PFSK-1 (cell line): ENCODE results near the gene LATS1.
A peak's percentile ranks its signal among the peaks of the same experiment; 100 is the strongest.

Experiments
- FOXP2 ChIP-seq: optimal IDR thresholded peaks from 2 replicates; pipeline ENCODE3; 2011; ENCODE audit warnings: borderline replicate concordance, control low read depth, inconsistent platforms; ENCODE audit not compliant: insufficient read depth; ENCODE audit errors: extremely low read length, extremely low read depth
- POLR2AphosphoS5 ChIP-seq: IDR thresholded peaks from 2 replicates; pipeline ENCODE4 v1.6.1; 2012; ENCODE audit warnings: low read depth, mild to moderate bottlenecking, control low read depth, low read length, moderate library complexity
- SIN3A ChIP-seq: IDR thresholded peaks from 2 replicates; pipeline ENCODE4 v1.6.1; 2012; ENCODE audit warnings: mild to moderate bottlenecking, low read length, moderate library complexity, borderline replicate concordance; ENCODE audit not compliant: insufficient read depth
- TAF1 ChIP-seq: IDR thresholded peaks from 2 replicates; pipeline ENCODE4 v1.6.1; 2012; ENCODE audit warnings: low read length, control low read depth, borderline replicate concordance; ENCODE audit not compliant: insufficient read depth
- TF ChIP-seq, protein P1 (sequence below), 2 experiments: IDR thresholded peaks; 2 replicates each; pipeline versions ENCODE4 v1.6.1 to v1.8.0; 2011 to 2012; ENCODE audit warnings: low read depth in 2 of 2, low read length in 2 of 2, control low read depth in 1 of 2, inconsistent platforms in 1 of 2, mild to moderate bottlenecking in 1 of 2, moderate library complexity in 1 of 2; ENCODE audit not compliant: insufficient read depth in 1 of 2

Gene LATS1

DNA sequence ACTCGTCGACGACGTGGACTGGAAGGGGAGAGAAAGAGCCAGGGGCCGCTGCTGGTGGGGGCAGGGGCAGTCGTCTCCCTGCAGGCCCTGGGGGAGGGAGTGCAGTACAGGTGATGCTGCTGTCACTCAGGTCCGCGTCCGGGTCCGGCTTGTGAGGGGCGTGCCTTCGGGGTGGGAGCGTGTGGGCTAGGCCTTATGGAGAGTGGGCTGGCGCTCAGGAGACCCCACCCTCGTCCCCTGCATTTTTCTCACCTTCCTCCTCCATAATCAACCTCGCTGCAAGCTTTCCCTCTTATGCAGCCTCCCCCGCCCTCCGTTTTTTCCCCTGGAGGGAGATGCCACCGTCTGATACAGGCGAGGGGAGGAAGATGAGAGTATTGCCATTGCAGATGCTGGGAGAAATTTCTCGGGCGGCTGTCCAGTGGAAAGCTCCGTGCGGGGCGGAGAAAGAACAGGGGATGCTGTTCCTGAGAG lies 32.3 kb upstream of the LATS1 start:
- TF ChIP-seq, protein P1, sequence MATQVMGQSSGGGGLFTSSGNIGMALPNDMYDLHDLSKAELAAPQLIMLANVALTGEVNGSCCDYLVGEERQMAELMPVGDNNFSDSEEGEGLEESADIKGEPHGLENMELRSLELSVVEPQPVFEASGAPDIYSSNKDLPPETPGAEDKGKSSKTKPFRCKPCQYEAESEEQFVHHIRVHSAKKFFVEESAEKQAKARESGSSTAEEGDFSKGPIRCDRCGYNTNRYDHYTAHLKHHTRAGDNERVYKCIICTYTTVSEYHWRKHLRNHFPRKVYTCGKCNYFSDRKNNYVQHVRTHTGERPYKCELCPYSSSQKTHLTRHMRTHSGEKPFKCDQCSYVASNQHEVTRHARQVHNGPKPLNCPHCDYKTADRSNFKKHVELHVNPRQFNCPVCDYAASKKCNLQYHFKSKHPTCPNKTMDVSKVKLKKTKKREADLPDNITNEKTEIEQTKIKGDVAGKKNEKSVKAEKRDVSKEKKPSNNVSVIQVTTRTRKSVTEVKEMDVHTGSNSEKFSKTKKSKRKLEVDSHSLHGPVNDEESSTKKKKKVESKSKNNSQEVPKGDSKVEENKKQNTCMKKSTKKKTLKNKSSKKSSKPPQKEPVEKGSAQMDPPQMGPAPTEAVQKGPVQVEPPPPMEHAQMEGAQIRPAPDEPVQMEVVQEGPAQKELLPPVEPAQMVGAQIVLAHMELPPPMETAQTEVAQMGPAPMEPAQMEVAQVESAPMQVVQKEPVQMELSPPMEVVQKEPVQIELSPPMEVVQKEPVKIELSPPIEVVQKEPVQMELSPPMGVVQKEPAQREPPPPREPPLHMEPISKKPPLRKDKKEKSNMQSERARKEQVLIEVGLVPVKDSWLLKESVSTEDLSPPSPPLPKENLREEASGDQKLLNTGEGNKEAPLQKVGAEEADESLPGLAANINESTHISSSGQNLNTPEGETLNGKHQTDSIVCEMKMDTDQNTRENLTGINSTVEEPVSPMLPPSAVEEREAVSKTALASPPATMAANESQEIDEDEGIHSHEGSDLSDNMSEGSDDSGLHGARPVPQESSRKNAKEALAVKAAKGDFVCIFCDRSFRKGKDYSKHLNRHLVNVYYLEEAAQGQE (IDR thresholded peaks at IDR 0.05; ENCODE audit: insufficient read depth in 1 of 2, low read depth in 2 of 2, low read length in 2 of 2): peak; percentile 44 to 76; a peak in 2 of 4 replicates
- TF ChIP-seq POLR2AphosphoS5: no peak; the same call in 1 of the 2 replicates
- TF ChIP-seq SIN3A: peak; percentile 82; the same call in 1 of the 2 replicates
- no peak for TF ChIP-seq TAF1

DNA sequence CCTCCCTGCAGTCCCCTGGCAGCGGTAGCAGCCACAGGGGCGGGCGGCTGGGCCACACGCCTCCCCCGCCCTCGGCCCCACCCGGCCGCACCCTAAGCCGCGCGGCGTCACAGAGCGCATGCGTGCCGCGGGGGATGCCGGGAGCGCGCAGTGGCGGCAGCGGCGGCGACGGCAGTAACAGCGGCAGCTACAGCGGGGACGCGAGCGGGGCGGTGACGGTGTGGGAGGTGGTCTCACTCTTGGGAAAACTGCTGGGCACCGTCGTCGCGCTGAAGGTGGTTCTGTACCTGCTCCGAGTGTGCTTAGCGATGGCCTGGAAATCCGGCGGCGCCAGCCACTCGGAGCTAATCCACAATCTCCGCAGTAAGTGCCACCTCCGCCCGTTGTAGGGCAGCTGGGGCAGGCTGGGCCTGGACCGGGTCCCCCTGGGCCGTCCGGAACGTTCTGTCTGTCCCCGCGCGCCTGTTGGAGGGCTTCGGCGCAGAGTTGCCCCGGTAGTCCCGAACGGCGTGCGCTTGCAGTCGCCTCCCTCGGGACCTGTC lies 31.8 kb upstream of the LATS1 start, which contains the start of gene PCMT1:
Gene PCMT1, plus strand, starts transcription at position 148 of the 542 bp plus-strand sequence. Its CDS starts 161 bp downstream, at position 309.
- TF ChIP-seq POLR2AphosphoS5 (peak; percentile 89), SIN3A (0 out of 2 replicates have a peak, but pooled peaks have one; percentile 73), TAF1 (peak; percentile 84; the same call in 1 of the 2 replicates), FOXP2 (peak; percentile 23)
- TF ChIP-seq, protein P1 (IDR thresholded peaks at IDR 0.05; ENCODE audit: insufficient read depth in 1 of 2, low read depth in 2 of 2, low read length in 2 of 2): 0 out of 4 replicates have a peak, but pooled peaks of 1 of the 2 experiments have one; percentile 36

DNA sequence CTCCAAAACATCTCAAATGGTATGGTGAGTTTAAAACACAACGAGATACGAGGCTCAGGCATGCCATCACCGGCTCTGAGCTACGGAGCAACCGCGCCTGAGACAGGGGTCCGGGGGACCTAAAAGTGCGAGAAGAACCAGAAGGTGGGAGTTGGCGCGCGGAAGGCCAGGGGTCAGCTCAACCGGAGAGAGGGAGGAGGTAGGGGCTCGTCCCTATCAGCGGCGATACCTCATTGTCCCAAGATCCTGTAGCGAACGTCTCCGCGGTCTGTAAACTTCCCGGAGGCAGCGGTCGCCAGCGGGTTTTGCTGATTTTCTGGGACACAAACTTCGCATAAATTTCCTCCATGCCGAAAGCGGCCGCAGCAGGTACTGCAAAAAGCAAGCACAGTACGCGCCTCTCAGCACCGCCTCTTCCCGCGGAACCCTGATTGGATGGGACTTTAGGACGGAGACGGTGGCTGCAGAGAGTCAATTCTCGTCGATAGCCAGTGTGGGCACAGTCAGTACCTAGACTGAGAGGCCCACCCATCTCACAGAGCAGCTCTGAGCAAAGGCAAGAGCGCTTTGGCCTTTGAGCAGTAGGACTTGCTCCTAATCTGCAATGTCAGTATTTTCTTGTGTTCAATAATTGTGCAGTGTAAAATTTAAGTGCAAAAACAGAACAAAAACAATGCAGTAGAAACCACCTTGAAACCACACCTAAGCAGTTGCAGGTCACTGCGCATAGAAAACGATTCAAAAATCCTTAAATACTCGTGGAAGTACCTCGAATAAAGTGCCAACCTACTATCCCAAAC lies 28.4 kb upstream of the LATS1 start, which contains the start of gene NUP43:
Gene NUP43, minus strand, starts transcription at position 383 of the 800 bp plus-strand sequence. Its CDS starts 34 bp downstream, at position 349.
- TF ChIP-seq, protein P1 (IDR thresholded peaks at IDR 0.05; ENCODE audit: insufficient read depth in 1 of 2, low read depth in 2 of 2, low read length in 2 of 2): peak; percentile 7 to 65; a peak in 1 of 4 replicates
- TF ChIP-seq SIN3A (peak; percentile 21; the same call in 1 of the 2 replicates), TAF1 (peak; percentile 82; the same call in 1 of the 2 replicates), POLR2AphosphoS5 (peak; percentile 88), FOXP2 (no peak)

DNA sequence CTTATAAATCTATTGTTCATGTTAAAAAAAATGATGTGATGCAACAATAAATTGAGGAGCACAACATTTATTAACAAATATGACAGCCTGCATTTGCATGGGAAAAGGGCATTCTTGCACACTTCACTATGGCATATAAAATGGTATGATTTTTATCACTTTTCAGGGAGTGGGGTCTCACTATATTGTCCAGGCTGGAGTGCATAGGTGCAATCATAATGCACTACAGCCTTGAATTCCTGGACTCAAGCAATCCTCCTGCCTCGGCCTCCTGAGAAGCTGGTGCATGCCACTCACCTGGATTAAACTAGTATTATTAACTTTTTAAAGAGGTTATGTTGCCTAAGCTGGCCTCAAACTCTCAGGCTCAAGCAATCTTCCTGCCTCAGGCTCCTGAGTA lies 17.0 kb upstream of the LATS1 start:
- TF ChIP-seq TAF1 (no peak), FOXP2 (no peak), SIN3A (no peak), POLR2AphosphoS5 (no peak)
- TF ChIP-seq, protein P1 (IDR thresholded peaks at IDR 0.05; ENCODE audit: insufficient read depth in 1 of 2, low read depth in 2 of 2, low read length in 2 of 2): no peak
